HK-2 (cell line): ENCODE results near the gene DNAJC13.

ENCODE experiments used
- DNase-seq: peaks from one replicate; pipeline ENCODE4 v3.0.0-alpha.2; 2018; ENCODE audit not compliant: unreplicated experiment

The DNAJC13 gene

GRCh38 chr3:132486099-132486498, 68.8 kb downstream of the DNAJC13 start:
- DNase-seq = no peak

- DNase-seq = no peak
Measured at GRCh38 chr3:132488151-132488550, 70.8 kb downstream of the DNAJC13 start.

- DNase-seq = no peak
Measured at GRCh38 chr3:132499071-132499470, 81.8 kb downstream of the DNAJC13 start.

DNA sequence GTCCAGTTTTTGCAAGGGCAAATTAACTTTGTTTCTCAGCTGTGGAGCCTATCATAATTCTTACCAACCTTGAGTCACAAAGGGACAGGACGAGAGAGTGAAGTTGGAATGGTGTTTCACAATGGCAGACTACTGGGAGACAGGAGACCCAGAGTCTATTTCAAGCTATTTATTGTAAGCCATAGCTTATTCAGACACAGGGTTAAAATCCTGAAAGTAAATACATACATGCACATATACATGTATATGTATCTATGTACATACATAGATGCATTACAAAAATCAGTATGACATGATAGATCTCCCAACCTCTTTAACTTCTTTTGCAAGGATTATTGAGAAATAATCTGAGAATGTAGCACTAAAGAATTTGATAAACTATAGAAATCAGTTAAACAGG, 86.3 kb downstream of the DNAJC13 start:
- no peak for DNase-seq

DNA sequence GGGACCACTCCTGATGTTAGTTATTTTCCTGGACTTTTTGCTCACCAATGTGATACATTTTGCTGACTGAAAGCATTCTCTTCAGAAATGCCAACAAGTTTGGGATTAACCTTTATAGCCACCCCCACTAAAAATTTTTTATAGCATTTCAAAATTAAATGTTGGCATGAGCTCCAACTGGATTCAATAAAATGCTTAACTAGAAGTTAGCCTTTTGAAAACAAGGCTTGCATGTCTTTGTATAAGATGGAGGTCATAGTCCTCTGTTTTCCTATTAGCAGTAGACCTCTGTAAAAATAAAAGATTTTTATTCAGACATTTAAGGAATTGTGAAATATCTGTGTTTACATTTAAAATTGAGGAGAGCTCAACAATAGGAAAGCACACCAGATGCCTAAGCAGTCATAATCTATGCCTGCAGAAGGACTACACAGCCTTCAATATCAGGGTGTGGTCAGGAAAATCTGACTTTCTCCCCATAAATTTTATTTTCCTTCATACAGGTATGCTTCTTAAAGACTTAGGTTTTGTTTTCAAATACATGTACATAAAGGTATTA, 87.2 kb downstream of the DNAJC13 start:
- DNase-seq = no peak

DNA sequence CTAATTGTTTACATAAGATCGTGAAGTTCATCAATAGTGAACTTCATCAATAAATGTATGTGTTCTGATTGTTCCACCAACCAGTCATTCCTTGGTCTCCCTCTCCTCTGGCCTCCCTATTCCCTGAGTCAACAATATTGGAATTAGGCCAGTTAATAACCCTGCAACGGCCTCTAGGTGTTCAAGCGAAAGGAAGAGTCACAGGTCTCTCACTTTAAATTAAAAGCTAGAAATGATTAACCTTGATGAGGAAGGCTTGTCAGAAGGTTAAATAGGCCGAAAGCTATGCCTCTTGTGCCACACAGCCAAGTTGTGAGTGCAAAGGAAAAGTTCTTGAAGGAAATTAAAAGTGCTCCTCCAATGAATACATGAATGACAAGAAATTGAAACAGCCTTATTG, 90.4 kb downstream of the DNAJC13 start:
- no peak for DNase-seq

GRCh38 chr3:132509096-132509495, 91.8 kb downstream of the DNAJC13 start:
- no peak for DNase-seq

DNA sequence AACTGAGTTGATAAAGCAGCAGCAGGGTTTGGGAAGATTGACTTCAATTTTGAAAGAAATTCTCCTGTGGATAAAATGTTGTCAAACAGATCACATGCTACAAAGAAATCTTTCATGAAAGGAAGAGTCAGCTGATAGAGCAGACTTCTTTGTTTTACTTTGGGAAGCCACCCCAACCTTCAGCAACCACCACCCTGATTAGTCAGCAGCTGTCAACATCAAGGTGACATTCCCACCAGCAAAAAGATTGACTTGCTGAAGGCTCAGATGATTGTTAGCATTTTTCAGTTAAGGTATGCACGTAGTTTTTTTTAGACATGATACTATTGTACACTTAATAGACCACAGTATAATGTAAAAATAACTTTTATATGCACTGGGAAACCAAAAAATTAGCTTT, 92.2 kb downstream of the DNAJC13 start:
- DNase-seq = no peak

- DNase-seq = no peak
Measured at GRCh38 chr3:132513057-132513456, 95.8 kb downstream of the DNAJC13 start.

- DNase-seq = no peak
Measured at GRCh38 chr3:132517311-132517710, 100.0 kb downstream of the DNAJC13 start.

- no peak for DNase-seq
Measured at GRCh38 chr3:132519914-132520313, 102.6 kb downstream of the DNAJC13 start.

- no peak for DNase-seq
Measured at GRCh38 chr3:132521901-132522300, 104.6 kb downstream of the DNAJC13 start.

DNA sequence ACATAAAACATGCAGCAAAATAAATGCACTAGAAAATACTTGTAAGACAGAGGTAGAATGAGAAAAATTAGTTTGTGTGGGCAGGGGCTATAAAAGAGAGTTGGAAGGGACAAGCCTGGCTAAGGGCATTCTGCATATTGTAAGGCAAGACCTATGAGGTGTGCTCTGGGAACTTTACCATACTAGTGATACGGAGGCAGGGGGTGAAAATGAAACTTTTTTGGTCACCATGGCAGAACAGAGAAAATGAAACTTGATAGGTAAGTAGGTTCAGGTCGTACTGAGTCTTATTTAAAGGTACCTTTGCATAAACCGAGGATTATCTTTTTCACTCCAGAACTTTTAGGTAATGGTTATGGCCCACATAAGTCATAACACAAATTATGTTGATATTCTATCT, 105.1 kb downstream of the DNAJC13 start:
- no peak for DNase-seq

DNA sequence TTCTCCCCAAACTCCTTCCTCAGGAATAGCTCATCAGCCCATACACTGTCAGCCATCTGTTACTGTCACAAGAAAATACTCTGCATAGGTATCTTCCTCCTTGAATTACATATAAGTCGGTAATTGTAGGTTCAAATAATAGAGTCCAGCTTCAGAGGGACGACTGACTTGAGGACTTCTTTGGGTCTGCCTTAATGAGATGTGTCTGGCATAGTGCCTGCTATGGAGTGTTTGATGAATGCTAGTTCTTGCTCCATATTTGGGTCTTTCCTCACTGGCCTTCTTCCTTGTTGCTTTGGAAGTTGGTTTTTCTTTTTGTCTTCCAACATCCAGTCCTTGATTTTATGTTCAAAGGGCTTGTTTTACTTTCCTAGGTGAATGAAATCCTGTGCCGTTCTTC, 113.3 kb downstream of the DNAJC13 start:
- DNase-seq = no peak

- DNase-seq = peak; percentile 65
Measured at GRCh38 chr3:132535575-132536441, 118.5 kb downstream of the DNAJC13 start.

GRCh38 chr3:132536442-132537153, 119.3 kb downstream of the DNAJC13 start:
- no peak for DNase-seq

DNA sequence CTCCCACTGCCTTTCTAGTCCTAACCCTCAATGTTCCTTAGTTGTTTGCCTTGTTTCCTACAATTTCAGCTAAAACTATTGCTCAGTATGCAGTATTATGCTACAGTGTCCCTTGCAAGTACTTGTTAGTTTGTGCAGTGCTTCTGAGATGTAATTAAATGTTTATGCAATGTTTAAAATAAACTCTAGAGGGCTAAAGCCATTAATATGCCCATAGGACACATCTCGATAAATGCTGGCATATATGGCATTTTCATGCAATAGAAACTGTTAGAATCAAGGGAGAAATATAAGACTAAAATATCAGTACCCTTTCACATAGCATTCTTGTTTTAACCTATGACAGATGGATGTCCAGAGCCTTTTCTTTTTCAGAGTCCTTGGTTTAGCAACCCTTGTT, 120.0 kb downstream of the DNAJC13 start:
- no peak for DNase-seq

DNA sequence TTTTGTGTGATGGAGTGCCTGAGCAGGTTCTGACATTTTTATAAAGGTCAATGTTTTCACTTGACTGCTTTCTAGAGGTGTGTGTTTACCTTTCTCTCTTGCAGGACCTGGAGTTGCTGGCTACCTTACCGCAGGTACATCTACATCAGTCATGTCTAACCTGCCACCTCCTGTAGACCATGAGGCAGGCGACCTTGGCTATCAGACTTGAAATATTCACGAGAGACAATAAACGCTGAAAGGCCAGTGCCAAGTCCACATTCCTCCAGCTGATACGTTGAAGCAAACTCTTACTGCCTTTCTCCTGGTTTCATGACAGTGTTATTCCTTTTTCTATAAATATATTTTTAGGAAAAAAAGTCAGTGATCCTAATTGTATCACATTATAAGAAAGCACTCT, 120.8 kb downstream of the DNAJC13 start:
- DNase-seq = no peak

DNA sequence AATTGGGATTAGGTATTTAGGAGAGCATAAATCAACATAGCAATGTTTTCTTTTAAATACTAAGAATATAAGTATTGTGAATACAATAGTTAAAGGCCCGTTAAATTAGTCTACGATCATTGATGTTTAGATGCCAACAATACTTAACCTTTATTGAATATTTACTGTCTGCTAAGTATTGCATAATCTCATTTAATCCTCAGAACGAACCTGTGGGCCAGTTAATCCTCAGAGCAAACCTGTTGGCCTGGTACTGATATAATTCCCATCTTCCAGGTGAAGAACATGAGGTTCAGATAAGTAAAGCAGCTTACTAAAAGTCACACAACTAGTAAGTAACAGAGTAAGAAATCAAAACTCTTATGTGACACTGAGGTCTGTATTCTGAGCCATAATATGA, 122.4 kb downstream of the DNAJC13 start:
- no peak for DNase-seq

DNA sequence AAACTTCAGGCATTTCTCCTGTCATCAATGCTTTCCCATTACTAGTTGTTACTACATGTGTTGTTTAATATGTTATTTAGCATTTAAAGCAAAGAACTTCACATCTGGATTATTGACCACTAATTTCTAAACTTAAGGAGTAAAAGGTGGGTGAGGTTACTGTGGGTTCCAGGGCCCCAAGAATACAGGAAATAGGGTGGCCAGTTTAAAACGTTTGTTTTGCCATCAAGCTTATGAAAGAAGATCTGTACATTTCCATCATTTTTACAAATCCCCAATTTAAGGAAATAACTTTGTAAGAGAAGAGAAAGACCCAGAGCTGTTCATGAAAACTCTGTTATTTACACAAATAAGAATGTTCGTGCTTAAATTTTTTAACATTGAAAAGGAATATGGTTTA, 125.3 kb downstream of the DNAJC13 start:
- no peak for DNase-seq

GRCh38 chr3:132543011-132543739, 125.9 kb downstream of the DNAJC13 start:
- no peak for DNase-seq

GRCh38 chr3:132544130-132544529, 126.8 kb downstream of the DNAJC13 start:
- DNase-seq = no peak
